ENCODE measurements around the gene PLS1.

The PLS1 gene

DNA sequence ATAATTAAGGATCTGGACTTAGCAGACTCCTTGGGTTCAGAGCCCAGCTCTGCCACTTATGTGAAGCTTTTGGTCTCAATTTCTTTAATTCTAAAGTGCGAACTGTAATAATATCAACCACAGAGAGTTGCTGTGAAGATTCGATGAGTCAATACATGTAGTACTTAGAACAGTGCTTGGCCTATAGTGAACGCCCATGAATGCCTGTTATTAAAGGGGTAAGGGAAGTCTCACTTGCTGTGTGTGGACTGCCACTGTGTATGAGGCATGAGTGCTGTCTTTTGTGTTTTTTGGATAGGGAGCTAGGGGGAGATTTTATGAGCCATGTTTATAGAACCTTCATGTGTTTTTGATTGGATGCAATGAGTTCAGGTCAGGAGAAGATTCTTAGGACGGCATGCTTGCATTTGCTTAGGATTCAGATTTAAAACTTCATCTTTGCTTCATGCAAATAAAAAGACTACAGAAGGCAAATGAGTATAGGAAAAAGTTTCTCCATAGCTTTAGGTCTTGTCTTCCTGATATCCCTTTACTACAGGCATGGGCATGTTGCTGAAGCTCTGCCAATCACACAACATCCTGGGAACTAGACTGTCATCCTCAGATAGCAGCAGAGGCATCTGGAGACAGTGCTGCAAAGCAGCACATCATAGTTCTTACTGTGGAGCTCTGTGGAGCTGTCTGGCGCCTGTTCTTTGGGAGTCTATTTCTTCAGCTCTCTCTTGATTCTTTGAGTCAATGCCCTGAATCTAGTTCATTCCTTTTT is 50.0 kb downstream of the PLS1 start:
- no peak for DNase-seq (ENCODE audit: low read depth)
- H3K4me3 ChIP-seq (ENCODE audit: control insufficient read depth, low read depth, low read length): no peak overlapping the region
- TF ChIP-seq, protein P1, sequence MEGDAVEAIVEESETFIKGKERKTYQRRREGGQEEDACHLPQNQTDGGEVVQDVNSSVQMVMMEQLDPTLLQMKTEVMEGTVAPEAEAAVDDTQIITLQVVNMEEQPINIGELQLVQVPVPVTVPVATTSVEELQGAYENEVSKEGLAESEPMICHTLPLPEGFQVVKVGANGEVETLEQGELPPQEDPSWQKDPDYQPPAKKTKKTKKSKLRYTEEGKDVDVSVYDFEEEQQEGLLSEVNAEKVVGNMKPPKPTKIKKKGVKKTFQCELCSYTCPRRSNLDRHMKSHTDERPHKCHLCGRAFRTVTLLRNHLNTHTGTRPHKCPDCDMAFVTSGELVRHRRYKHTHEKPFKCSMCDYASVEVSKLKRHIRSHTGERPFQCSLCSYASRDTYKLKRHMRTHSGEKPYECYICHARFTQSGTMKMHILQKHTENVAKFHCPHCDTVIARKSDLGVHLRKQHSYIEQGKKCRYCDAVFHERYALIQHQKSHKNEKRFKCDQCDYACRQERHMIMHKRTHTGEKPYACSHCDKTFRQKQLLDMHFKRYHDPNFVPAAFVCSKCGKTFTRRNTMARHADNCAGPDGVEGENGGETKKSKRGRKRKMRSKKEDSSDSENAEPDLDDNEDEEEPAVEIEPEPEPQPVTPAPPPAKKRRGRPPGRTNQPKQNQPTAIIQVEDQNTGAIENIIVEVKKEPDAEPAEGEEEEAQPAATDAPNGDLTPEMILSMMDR (conservative IDR thresholded peaks at IDR 0.05; ENCODE audit: control insufficient read depth, insufficient read depth, low read depth, low read length): no peak

DNA sequence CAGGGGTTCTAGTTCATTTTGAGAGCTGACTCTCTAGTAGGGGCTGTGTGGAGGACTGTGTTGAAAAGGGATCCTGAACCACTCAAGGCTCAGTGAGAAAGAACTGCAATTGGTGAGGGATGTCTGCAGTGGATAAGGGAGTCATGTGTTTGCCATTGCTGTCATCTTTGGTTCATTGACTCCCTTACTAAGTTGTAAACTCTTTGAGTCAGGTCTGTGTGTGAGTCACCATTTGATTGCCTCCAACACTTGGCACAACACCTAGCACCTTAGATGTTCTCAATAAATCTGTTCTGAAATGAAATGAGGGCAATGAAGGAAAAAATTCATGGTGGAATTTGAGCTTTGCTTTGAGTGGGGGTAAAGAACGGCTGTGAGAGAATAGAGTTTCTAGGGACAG is 51.7 kb downstream of the PLS1 start:
- peak; percentile 53 for DNase-seq (ENCODE audit: low read depth)
- TF ChIP-seq, protein P1 (conservative IDR thresholded peaks at IDR 0.05; ENCODE audit: control insufficient read depth, insufficient read depth, low read depth, low read length): no peak

DNA sequence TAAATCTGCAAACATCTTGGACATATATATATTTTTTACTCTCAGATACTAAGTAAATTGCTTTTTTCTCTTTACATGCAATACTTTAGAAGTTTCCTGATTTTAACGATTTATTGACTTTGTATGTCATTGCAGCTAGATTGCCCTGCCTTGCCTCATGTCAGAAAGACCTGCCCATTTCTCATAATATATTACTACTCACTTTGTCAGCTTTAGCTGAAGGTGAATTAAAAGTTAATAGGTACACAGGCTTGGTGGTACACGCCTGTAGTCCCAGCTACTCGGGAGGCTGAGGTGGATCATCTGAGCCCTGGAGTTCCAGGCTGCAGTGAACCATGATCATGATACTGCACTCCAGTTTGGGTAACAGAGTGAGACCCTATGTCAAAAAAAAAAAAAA is 52.8 kb downstream of the PLS1 start:
- H3K4me3 ChIP-seq (ENCODE audit: control insufficient read depth, low read depth, low read length): no peak overlapping the region
- TF ChIP-seq, protein P1 (conservative IDR thresholded peaks at IDR 0.05; ENCODE audit: control insufficient read depth, insufficient read depth, low read depth, low read length): no peak

More for the DNA sequence above, 51.7 kb downstream of the PLS1 start:
- no peak overlapping the region for H3K4me3 ChIP-seq (ENCODE audit: control insufficient read depth, low read depth, low read length)

DNA sequence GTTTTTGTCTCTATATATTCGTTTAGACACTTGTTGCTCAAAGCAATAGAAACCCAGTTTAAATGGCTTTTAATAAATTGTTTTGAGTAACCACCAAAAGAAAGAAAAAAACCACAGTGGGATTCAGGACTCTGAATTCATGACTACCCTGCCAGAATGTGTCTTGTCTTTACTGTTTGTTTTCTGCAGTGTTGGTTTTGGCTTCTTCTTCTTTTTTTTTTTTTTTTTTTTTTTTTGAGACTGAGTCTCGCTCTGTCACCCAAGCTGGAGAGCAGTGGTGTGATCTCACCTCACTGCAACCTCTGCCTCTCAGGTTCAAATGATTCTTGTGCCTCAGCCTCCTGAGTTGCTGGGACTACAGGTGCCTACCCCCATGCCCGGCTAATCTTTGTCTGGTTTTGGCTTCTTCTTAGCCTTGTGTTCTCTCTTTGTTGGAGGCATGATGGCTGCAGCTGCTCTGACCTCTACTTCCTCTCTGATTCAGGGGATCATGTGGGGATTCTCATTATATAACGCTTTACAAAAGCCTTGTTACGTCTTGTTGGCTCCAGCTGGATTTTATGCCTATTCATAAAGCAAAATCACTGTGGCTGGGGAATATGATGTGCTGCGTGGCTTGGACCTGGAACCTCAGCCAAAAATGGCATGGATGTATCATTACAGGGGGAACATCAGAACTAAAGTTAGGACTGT is 54.0 kb downstream of the PLS1 start:
- no peak for DNase-seq (ENCODE audit: low read depth)
- TF ChIP-seq, protein P1 (conservative IDR thresholded peaks at IDR 0.05; ENCODE audit: control insufficient read depth, insufficient read depth, low read depth, low read length): no peak
- H3K4me3 ChIP-seq (ENCODE audit: control insufficient read depth, low read depth, low read length): no peak overlapping the region

More for the DNA sequence above, 52.8 kb downstream of the PLS1 start:
- no peak for DNase-seq (ENCODE audit: low read depth)

DNA sequence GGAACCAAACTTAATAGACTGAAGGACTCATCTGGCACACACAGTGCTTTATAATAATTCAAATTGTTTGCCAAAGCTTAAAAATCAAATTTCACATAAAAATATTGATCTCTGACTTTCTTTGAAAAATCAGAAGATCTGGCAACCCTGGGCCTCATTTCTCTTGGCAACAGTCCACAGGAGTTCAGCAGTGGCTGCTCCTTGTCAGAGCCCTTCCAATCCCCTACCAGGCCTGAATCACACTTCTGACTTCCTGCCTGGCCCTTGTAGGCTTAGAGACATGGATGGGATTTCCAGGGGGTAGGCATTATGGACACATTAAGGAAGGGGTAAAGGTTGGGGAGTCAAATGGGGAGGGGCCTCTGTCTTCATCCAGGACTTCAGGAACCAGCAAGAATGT is 55.5 kb downstream of the PLS1 start:
- TF ChIP-seq, protein P1 (conservative IDR thresholded peaks at IDR 0.05; ENCODE audit: control insufficient read depth, insufficient read depth, low read depth, low read length): no peak

DNA sequence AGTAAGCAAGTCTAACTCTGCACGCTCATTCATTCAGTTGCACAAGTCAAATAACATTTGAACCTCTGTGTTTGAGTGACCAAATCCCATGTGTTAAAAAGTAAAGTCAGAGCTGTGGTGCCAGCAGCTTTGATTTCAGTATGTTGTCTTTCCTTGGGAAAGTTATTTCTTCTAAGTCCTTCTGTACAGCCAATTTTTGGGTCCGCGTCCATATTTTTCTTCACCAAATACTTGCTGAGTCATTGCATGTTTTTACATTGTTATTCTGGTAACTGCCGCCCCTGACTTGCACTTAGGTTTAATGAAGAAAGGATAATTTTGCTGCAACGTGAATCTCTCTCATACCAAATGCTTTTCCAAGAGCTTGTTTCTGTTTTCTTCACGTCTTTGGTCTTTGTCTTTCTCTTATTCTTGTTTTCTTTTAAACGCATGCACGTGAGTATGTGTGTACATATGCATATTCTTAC is 56.7 kb downstream of the PLS1 start:
- no peak overlapping the region for H3K4me3 ChIP-seq (ENCODE audit: control insufficient read depth, low read depth, low read length)
- TF ChIP-seq, protein P1 (conservative IDR thresholded peaks at IDR 0.05; ENCODE audit: control insufficient read depth, insufficient read depth, low read depth, low read length): no peak
- DNase-seq (ENCODE audit: low read depth): no peak

More for the DNA sequence above, 55.5 kb downstream of the PLS1 start:
- no peak overlapping the region for H3K4me3 ChIP-seq (ENCODE audit: control insufficient read depth, low read depth, low read length)
- no peak for DNase-seq (ENCODE audit: low read depth)
